ENCODE data around the gene LRRC56. TPM values are rescaled to one million over a fixed set of nuclear protein-coding genes. Genes with fewer than 3 reads are reported as not detected.

Gene LRRC56
- total RNA-seq, 1 experiment from 2014 or later, result 0.19 TPM

GRCh38 chr11:521177-521688 lies 16.1 kb upstream of the LRRC56 start:
- no peak for DNase-seq (ENCODE audit: low spot score)

DNA sequence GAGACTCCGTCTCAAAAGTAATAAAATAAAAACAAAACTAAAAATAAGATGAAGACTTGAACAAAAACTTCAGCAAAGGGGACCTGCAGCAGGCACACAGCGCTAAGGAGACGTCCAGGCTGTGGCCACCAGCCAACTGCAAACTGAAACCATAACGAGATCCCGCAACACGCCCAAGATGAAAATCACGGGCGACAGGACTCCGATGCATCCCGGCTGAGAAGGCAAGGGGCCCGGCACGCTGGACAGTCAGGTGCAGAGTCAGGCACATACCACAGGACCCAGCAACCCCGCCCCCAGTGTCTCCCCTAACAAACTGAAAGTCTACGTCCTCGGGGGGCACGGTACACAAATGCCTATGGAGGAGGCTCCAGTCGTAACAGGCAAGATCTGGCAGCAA lies 11.1 kb upstream of the LRRC56 start:
- no peak for DNase-seq (ENCODE audit: low spot score)

GRCh38 chr11:528166-528814 lies 9.0 kb upstream of the LRRC56 start:
- no peak for DNase-seq (ENCODE audit: low spot score)

- no peak for DNase-seq (ENCODE audit: low spot score)
These were observed 8.3 kb upstream of the LRRC56 start for GRCh38 chr11:528815-529727.

DNA sequence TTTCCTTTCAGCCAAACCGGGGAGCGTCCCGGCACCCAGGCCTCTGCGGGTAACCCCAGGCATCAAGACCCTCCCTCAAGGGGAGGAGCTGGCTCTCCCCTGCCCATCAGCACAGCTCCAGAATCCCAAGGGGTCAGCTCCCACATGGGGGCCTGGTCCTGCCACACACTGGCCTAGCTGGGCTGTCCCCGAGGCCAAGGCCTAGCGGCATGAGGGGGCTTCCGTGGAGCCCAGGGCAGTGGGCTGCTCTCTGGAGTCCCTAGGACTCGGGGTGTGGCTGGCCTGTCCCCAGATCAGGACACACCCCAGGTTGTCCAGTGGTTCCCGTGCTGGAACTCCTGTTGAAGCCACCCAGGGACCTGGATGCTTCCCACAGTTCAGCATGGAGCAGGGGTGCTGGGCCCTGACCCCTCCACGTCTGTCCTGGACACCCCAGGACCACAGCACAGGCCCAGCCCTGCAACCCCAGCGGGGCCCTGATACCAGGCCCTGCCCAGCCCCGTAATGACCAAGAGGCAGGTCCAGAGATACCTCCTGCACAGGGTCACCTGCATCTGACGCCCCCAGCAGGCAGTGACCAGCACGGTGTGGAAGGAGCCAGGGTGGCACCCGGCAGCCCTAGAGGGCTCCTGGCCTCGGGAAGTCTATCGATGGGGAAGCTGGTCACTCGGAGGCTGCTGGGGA lies 7.5 kb upstream of the LRRC56 start:
- DNase-seq (ENCODE audit: low spot score), result no peak

DNA sequence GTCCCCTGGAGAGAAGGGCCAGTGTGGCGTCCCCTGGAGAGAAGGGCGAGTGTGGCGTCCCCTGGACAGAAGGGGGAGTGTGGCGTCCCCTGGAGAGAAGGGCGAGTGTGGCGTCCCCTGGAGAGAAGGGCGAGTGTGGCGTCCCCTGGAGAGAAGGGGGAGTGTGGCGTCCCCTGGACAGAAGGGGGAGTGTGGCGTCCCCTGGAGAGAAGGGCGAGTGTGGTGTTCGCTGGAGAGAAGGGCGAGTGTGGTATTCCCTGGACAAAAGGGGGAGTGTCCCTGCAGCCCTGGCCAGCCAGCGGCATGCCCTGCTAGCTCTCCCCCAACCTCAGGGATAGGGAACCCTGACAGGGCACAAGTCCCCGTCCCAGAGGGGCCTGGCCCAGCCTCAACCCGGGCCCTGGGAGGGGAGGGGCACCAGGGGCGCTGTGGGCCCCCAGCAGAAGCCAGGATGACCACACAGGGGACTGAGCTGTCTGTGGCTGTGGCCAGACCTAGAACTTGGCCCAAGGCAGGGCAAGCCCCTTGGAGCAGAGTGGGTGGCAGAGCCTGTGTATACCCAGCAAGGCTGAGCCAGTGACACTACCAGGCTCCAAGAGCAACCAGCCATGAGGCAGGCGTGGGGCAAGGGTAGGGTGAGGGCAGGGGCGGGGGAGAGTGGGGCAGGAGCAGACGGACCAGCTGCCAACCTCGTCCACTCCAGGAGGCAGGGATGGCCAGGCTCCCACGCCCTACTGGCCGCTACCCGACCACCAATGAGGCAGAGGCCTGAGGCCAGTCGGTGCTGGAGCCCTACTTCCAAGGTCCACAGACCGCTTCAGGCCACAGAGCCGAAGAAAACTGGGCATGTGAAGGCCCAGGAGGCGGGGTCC lies 6.1 kb upstream of the LRRC56 start:
- no peak for DNase-seq (ENCODE audit: low spot score)

DNA sequence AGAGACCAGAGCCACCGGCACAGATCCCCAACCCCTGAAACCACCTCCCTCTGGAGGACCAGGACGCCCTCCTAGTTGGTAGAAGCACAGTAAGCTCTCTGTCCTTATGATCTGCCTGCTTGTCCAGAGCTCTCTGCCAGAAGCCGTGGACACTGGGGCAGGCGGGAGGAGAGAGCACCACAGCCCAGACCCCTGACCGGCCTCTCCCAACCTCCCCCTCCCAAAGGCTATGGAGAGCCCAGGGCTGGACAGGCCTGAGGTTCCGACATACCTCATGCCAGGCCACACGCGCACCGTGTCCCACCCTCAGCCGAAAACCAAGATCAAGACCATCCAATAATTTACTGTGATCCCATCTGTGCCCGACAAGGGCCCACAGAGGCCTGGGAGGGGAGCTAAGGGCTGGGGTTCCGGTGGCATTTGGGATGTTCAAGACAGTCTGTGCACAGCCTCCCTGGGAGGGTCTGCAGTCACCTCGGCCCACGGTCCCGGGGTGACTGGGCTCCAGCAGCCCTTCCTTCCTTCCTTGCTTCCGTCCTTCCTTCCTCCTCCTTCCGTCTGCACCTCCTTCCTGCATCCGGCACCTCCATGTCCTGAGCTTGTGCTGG lies 5.3 kb upstream of the LRRC56 start:
- DNase-seq (ENCODE audit: low spot score), result no peak

GRCh38 chr11:532527-532985 lies 4.8 kb upstream of the LRRC56 start:
- no peak for DNase-seq (ENCODE audit: low spot score)

DNA sequence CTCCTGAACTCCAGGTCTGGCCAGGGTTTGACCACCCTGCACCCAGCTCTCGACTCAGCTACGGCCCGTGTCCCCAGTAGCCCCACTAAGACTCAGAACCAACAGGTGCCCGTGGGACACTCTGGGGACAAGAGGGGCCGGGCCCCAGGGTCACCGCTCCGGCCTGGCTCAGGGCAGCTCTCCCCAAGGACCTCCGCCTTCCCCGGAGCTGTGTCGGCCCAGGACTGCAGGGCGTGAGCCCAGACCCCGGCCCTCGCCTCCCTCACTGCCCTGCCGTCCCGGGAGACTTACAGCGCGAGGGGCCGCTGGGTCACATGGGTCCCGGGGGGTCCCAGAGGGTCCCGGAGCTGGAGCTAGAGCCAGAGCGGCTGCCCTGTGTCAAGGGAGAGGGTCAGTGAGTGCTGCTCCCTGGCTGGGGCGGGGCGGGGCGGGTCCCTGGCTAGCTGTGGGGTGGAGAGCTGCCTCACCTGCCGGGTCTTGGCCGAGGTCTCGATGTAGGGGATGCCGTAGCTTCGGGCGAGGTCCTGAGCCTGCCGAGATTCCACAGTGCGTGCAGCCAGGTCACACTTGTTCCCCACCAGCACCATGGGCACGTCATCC lies 4.2 kb upstream of the LRRC56 start:
- DNase-seq (ENCODE audit: low spot score), result no peak

- no peak for DNase-seq (ENCODE audit: low spot score)
These were observed 3.5 kb upstream of the LRRC56 start for GRCh38 chr11:533586-534395.

GRCh38 chr11:534396-535209 lies 2.7 kb upstream of the LRRC56 start:
- DNase-seq (ENCODE audit: low spot score), result no peak

GRCh38 chr11:535210-535518 lies 2.2 kb upstream of the LRRC56 start:
- DNase-seq (ENCODE audit: low spot score), result no peak

GRCh38 chr11:535519-536454 lies 1.5 kb upstream of the LRRC56 start, which contains the start of gene HRAS:
TSS of gene HRAS (minus strand) at chr11:535576.
- DNase-seq (ENCODE audit: low spot score), result peak; percentile 87

- DNase-seq (ENCODE audit: low spot score), result no peak
These were observed 499 bp downstream of the LRRC56 start for GRCh38 chr11:537622-538430.

DNA sequence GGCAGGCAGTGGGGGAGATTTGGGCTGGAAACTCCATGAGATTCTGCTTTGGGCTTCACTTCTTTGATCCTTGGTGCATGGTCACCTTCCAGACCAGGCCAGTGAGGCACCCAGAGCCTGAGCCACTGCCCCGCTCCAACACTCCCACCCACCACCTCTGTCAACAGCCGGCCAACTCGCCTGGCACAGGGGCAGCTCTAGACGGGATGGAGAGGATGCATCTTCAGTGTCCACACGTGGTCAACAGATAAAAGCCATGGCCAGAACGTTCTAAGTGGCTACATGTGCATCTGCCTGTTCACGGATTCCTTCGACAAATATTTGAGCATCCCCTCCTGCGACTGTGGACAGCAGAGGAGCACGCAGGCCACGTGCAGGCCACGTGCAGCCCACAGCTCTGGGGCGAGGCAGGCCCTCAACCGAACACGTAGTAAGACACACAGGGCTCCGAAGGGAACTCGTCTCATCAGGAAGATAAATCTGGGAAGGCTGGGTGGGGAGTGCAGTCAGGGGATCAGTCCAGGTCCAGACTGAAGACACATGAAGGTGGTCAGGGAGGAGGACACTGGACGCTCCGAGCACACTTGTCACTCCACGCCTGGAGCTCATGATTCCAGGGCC lies 1.2 kb downstream of the LRRC56 start:
- DNase-seq (ENCODE audit: low spot score), result no peak

GRCh38 chr11:539971-540481 lies 2.7 kb downstream of the LRRC56 start:
- no peak for DNase-seq (ENCODE audit: low spot score)

All from H4 (cell line).